ENCODE measurements around the gene ADAM17.
A peak's percentile ranks its signal among the peaks of the same experiment; 100 is the strongest.
"Not testable (repeated sequence)": the region's sequence is repeated elsewhere in the genome, so short reads cannot be mapped to it uniquely, and the experiment has no call there.

The ADAM17 gene

GRCh38 chr2:9555297-9556120, at the start of gene ADAM17:
TSS of gene ADAM17 (minus strand) at chr2:9555830. CDS start at chr2:9555605, 225 bp downstream.
- H3K9ac ChIP-seq (ENCODE audit: low read depth, low read length) = peak within 1 kb of the TSS; percentile 94
- H3K9me3 ChIP-seq (ENCODE audit: control insufficient read depth, insufficient read depth, low read length) = no peaks in the 10 kb centered on the region
- H3K4me3 ChIP-seq (ENCODE audit: low read depth, low read length) = peak within 1 kb of the TSS; percentile 98
- peaks cover 16% of the 10 kb centered on the region for H3K4me1 ChIP-seq (ENCODE audit: control insufficient read depth, insufficient read depth, low read length)
- H3K27ac ChIP-seq (ENCODE audit: low read depth, low read length) = peak within 1 kb of the TSS; percentile 100
- H3K36me3 ChIP-seq (ENCODE audit: control insufficient read depth, insufficient read depth, low read length) = peaks cover 5% of the 10 kb centered on the region; the same call in 1 of the 2 replicates
- H3K27me3 ChIP-seq (ENCODE audit: control insufficient read depth, insufficient read depth, low read length) = no peaks in the 10 kb centered on the region

- H3K27me3 ChIP-seq (ENCODE audit: control insufficient read depth, insufficient read depth, low read length) = no peaks in the 10 kb centered on the region
- H3K4me1 ChIP-seq (ENCODE audit: control insufficient read depth, insufficient read depth, low read length) = no peaks in the 10 kb centered on the region
- no peaks in the 10 kb centered on the region; the same call in 1 of the 2 replicates for H3K9me3 ChIP-seq (ENCODE audit: control insufficient read depth, insufficient read depth, low read length)
- H3K27ac ChIP-seq (ENCODE audit: low read depth, low read length) = no peak overlapping the region
- no peak overlapping the region for H3K4me3 ChIP-seq (ENCODE audit: low read depth, low read length)
- H3K9ac ChIP-seq (ENCODE audit: low read depth, low read length) = no peak overlapping the region
- H3K36me3 ChIP-seq (ENCODE audit: control insufficient read depth, insufficient read depth, low read length) = peaks cover 34% of the 10 kb centered on the region
Observed at GRCh38 chr2:9602412-9602811, 46.8 kb upstream of the ADAM17 start.

GRCh38 chr2:9601397-9601796, 45.8 kb upstream of the ADAM17 start:
- Histone ChIP-seq H3K27ac (ENCODE audit: low read depth, low read length) (no peak overlapping the region), H3K9ac (ENCODE audit: low read depth, low read length) (no peak overlapping the region), H3K4me3 (ENCODE audit: low read depth, low read length) (no peak overlapping the region), H3K9me3 (ENCODE audit: control insufficient read depth, insufficient read depth, low read length) (no peaks in the 10 kb centered on the region; the same call in 1 of the 2 replicates), H3K27me3 (ENCODE audit: control insufficient read depth, insufficient read depth, low read length) (no peaks in the 10 kb centered on the region), H3K4me1 (ENCODE audit: control insufficient read depth, insufficient read depth, low read length) (no peaks in the 10 kb centered on the region), H3K36me3 (ENCODE audit: control insufficient read depth, insufficient read depth, low read length) (peaks cover 34% of the 10 kb centered on the region)

GRCh38 chr2:9599430-9599829, 43.8 kb upstream of the ADAM17 start:
- Histone ChIP-seq H3K9me3 (ENCODE audit: control insufficient read depth, insufficient read depth, low read length) (no peaks in the 10 kb centered on the region; the same call in 1 of the 2 replicates), H3K36me3 (ENCODE audit: control insufficient read depth, insufficient read depth, low read length) (peaks cover 34% of the 10 kb centered on the region), H3K27me3 (ENCODE audit: control insufficient read depth, insufficient read depth, low read length) (no peaks in the 10 kb centered on the region), H3K4me1 (ENCODE audit: control insufficient read depth, insufficient read depth, low read length) (no peaks in the 10 kb centered on the region), H3K27ac (ENCODE audit: low read depth, low read length) (no peak overlapping the region), H3K4me3 (ENCODE audit: low read depth, low read length) (no peak overlapping the region), H3K9ac (ENCODE audit: low read depth, low read length) (no peak overlapping the region)

GRCh38 chr2:9596621-9597311, 41.1 kb upstream of the ADAM17 start:
- no peak overlapping the region for H3K27ac ChIP-seq (ENCODE audit: low read depth, low read length)
- H3K4me3 ChIP-seq (ENCODE audit: low read depth, low read length) = no peak overlapping the region
- H3K27me3 ChIP-seq (ENCODE audit: control insufficient read depth, insufficient read depth, low read length) = no peaks in the 10 kb centered on the region
- H3K4me1 ChIP-seq (ENCODE audit: control insufficient read depth, insufficient read depth, low read length) = no peaks in the 10 kb centered on the region
- H3K9ac ChIP-seq (ENCODE audit: low read depth, low read length) = no peak overlapping the region
- peaks cover 35% of the 10 kb centered on the region for H3K36me3 ChIP-seq (ENCODE audit: control insufficient read depth, insufficient read depth, low read length)
- no peaks in the 10 kb centered on the region; the same call in 1 of the 2 replicates for H3K9me3 ChIP-seq (ENCODE audit: control insufficient read depth, insufficient read depth, low read length)

- no peak overlapping the region for H3K9ac ChIP-seq (ENCODE audit: low read depth, low read length)
- no peaks in the 10 kb centered on the region for H3K4me1 ChIP-seq (ENCODE audit: control insufficient read depth, insufficient read depth, low read length)
- H3K4me3 ChIP-seq (ENCODE audit: low read depth, low read length) = no peak overlapping the region
- H3K27ac ChIP-seq (ENCODE audit: low read depth, low read length) = no peak overlapping the region
- peaks cover 37% of the 10 kb centered on the region for H3K36me3 ChIP-seq (ENCODE audit: control insufficient read depth, insufficient read depth, low read length)
- no peaks in the 10 kb centered on the region for H3K27me3 ChIP-seq (ENCODE audit: control insufficient read depth, insufficient read depth, low read length)
- no peaks in the 10 kb centered on the region for H3K9me3 ChIP-seq (ENCODE audit: control insufficient read depth, insufficient read depth, low read length)
Observed at GRCh38 chr2:9595746-9596145, 40.1 kb upstream of the ADAM17 start.

- not testable (repeated sequence) for H3K27me3 ChIP-seq (ENCODE audit: control insufficient read depth, insufficient read depth, low read length); H3K4me3 ChIP-seq (ENCODE audit: low read depth, low read length); H3K27ac ChIP-seq (ENCODE audit: low read depth, low read length); H3K9ac ChIP-seq (ENCODE audit: low read depth, low read length); H3K9me3 ChIP-seq (ENCODE audit: control insufficient read depth, insufficient read depth, low read length); H3K4me1 ChIP-seq (ENCODE audit: control insufficient read depth, insufficient read depth, low read length)
- H3K36me3 ChIP-seq (ENCODE audit: control insufficient read depth, insufficient read depth, low read length) = peaks cover 38% of the 10 kb centered on the region
Observed at GRCh38 chr2:9595256-9595655, 39.6 kb upstream of the ADAM17 start.

GRCh38 chr2:9594366-9595054, 38.9 kb upstream of the ADAM17 start:
- Histone ChIP-seq H3K27ac (ENCODE audit: low read depth, low read length) (peak overlapping the region; percentile 71), H3K36me3 (ENCODE audit: control insufficient read depth, insufficient read depth, low read length) (peaks cover 41% of the 10 kb centered on the region), H3K27me3 (ENCODE audit: control insufficient read depth, insufficient read depth, low read length) (no peaks in the 10 kb centered on the region)

GRCh38 chr2:9593925-9594324, 38.3 kb upstream of the ADAM17 start:
- Histone ChIP-seq H3K4me1 (ENCODE audit: control insufficient read depth, insufficient read depth, low read length) (no peaks in the 10 kb centered on the region), H3K4me3 (ENCODE audit: low read depth, low read length) (no peak overlapping the region), H3K27ac (ENCODE audit: low read depth, low read length) (no peak overlapping the region), H3K36me3 (ENCODE audit: control insufficient read depth, insufficient read depth, low read length) (peaks cover 41% of the 10 kb centered on the region), H3K9me3 (ENCODE audit: control insufficient read depth, insufficient read depth, low read length) (no peaks in the 10 kb centered on the region), H3K9ac (ENCODE audit: low read depth, low read length) (no peak overlapping the region), H3K27me3 (ENCODE audit: control insufficient read depth, insufficient read depth, low read length) (no peaks in the 10 kb centered on the region)

More at GRCh38 chr2:9594366-9595054, 38.9 kb upstream of the ADAM17 start:
- no peaks in the 10 kb centered on the region for H3K4me1 ChIP-seq (ENCODE audit: control insufficient read depth, insufficient read depth, low read length)
- H3K9me3 ChIP-seq (ENCODE audit: control insufficient read depth, insufficient read depth, low read length) = no peaks in the 10 kb centered on the region
- H3K4me3 ChIP-seq (ENCODE audit: low read depth, low read length) = no peak overlapping the region
- no peak overlapping the region for H3K9ac ChIP-seq (ENCODE audit: low read depth, low read length)

- Histone ChIP-seq H3K4me3 (ENCODE audit: low read depth, low read length) (no peak overlapping the region), H3K27ac (ENCODE audit: low read depth, low read length) (no peak overlapping the region), H3K36me3 (ENCODE audit: control insufficient read depth, insufficient read depth, low read length) (peaks cover 43% of the 10 kb centered on the region), H3K27me3 (ENCODE audit: control insufficient read depth, insufficient read depth, low read length) (no peaks in the 10 kb centered on the region), H3K9ac (ENCODE audit: low read depth, low read length) (no peak overlapping the region), H3K4me1 (ENCODE audit: control insufficient read depth, insufficient read depth, low read length) (no peaks in the 10 kb centered on the region), H3K9me3 (ENCODE audit: control insufficient read depth, insufficient read depth, low read length) (no peaks in the 10 kb centered on the region)
Observed at GRCh38 chr2:9592699-9593098, 37.1 kb upstream of the ADAM17 start.
